H54 (cell line): Measurements from ENCODE around the gene DCC.

Experiments used
- DNase-seq: peaks from one replicate; pipeline ENCODE4 v3.0.0; 2011; ENCODE audit warnings: low spot score, mixed read lengths; ENCODE audit not compliant: insufficient read length
- FAIRE-seq: peaks from 3 replicates; lab custom pipeline; 2011; peaks lifted over from hg19 to GRCh38; lab: Jason Lieb, UNC
- POLR2A ChIP-seq: IDR thresholded peaks from 2 replicates; pipeline ENCODE4 v1.6.1; 2011; ENCODE audit warnings: low read depth, mild to moderate bottlenecking, low read length

DCC gene

DNA sequence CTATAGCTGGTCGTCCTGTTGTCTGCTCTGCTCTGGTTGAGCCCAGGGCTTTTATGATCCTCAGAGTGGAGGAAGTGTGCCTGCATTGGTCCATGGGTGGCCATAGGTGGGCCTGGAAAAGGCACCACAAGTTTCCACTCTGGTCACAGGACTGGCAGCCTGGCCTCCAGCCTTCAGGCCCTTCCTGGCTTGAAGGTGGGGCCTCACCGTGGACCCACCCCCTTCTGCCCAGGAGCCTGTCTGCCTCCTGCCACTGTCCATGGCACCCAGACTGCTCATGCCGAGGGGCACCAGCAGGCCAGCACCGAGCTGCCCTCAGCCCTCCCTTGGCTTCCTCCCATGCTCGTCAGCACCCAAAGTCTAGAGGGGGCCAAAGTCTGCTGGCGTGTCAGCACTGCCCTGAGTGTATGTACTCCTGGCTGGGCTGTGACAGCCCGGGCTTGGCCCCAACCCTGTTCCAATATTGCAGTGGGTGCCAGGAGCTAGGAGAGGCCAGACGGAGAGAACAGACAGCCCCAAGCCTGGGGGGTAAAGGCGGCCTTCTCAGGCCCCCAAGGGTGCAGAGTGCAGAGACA, 529.4 kb downstream of the DCC start:
- TF ChIP-seq POLR2A: no peak
- FAIRE-seq (no peak), DNase-seq (no peak)

DNA sequence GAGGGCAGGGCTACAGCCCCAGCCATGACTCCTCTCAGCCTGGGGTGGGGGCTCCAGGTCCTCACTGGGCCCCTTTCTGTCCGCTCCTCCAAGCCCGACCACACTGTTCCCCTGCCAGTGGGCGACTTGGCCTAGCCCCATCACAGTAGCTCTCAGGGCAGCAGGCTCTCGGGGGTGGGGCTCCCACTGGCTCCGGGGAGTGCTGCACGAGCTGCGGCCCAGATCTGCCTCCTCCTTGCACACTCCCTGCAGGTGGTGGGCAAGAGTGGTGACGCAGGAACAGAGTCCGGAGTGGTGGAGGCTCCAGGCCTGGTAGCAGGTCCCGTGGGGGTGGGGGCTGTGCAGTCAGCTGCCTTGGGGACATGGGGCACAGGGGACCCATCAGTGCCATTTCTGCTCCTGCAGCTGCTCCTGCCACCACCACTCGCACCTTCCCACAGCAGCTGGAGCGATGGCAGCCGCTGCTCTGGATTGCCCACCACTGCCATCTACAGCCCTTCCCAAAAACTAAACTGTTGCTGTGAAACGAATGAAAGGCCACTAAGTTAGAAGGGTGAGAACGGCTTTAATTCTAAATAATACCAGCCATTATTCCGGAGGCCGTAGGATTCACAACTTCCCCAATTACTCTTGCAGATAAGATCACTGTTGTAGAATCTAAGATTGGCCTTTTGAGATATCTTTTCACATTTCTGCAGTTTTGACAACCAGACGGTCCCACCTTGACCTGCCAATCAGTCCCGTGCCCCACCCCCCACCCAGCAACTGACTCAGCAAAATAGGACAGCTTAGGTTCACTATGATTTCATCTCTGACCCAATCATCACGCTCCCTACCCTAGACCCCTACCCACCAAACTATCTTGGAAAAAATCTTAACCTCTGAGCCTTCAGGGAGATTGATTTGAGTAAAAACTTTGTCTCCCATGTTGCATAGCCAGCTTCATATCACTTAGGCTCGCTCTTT, 530.2 kb downstream of the DCC start:
- no peak for DNase-seq
- FAIRE-seq: no peak
- no peak for TF ChIP-seq POLR2A

DNA sequence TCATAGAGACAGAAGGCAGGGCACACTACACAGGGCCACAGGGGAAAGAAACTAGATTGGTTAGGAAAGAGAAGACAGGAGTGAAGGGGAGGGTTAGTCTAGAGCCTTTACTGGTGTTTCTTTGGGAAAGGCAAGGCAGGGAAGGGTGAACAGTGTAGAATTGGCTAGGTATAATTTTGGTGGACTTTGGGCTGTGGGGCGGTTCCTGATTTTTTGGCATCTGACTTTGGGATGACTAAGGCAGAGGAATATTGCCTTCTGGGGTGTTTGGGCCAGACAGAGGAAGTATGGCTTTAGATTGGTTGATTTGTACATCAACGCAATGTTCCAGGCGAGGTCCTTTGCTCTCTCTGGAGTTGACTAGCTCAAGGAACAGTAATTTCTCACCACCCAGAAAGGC, 534.8 kb downstream of the DCC start:
- no peak for TF ChIP-seq POLR2A
- no peak for FAIRE-seq

DNA sequence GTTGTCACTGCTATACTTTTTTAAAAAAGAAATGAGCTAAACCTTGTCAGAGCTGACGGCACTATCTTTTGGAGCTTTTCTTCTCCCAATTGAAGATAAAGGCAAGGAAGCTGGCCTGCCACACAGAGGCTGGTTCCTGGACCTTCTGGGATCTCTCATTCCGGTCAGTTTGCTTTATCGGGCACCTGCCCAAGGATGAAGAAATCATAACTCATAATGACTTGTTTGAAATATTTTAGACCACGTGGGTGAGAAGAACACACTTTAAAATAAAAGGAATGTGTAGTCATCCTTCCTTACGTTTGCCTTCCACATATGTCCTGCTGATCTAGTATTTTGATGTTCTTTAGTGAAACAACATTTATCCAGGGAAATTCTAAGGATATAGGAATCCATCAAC, 535.7 kb downstream of the DCC start:
- no peak for TF ChIP-seq POLR2A
- FAIRE-seq (no peak), DNase-seq (no peak)

More for the DNA sequence above, 534.8 kb downstream of the DCC start:
- DNase-seq: no peak

DNA sequence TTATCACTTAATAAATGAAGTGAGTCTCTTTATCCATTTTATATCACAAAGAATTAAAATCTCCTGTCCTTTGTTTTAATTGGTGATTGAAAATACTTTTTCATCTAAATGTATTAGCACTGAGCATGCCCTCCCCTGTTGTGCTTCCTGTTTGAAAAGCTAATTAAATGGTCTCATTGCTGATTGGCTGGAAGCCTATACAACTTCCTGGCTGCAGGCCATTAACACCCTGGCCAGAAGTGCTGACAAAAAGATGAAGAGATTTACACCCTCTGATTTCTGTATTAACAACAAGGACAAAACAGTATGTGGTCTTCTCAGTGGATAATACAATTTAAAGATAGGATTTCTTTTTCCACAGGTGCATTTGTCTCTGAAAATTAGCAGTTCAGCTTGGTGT, 548.0 kb downstream of the DCC start:
- no peak for TF ChIP-seq POLR2A
- DNase-seq (no peak), FAIRE-seq (no peak)

DNA sequence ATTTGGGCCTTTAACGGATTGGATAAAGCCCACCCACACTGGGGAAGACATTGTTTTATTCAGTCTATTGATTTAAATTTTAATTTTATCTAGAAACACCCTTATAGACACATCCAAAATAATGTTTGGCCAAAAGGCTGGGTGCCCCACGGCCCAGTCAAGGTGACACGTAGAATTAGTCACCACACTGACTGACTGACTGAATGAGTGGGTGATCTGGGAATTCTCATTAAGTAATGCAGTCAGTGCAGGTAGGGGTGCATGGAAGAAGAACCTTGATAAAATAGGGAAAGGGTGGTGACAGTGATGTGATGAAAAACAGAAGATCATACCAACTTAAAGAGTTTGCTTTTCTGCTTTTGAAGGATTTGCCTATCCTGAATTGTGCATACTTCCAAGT, 554.8 kb downstream of the DCC start:
- FAIRE-seq (no peak), DNase-seq (no peak)
- TF ChIP-seq POLR2A: no peak

DNA sequence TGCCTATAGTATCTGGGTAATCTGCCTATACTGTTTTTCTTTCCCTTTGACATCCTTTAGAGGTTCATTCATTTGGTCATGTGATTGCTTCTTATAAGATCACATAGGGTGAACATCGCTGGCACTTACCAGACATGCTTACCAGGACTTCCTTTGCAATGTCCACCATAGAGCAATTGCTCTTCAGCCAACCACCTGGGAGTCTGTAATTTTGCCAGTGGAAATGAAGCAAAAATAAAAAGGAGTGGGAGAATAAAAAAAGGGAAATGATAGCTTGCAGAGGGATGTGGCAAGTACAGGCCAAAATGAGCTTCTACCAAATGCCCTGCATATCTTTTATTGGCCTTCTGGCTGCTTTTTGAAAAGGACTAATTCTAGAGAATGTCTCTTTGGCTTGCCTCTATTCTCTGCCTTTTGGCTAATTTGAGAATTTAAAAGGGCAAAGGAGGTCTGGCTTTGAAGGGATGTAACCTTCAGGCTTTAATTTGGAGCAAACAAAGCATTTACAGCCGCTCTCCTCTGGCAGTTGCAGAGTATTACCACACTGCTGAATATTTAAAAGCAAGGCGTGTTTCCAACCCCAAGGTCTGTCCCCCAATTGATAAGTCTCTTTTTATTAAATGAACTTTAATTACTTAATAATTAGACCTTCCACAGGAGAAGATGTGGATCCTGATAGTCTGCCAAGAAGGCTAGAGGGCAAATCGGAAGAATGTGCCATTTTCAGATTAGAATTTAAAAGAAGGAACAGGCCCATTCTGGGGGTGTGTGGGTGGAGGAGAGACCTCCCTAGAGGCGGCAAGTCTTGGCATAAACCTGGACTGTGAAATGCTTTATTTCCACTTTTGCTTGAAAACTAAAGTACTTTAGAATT, 557.9 kb downstream of the DCC start:
- DNase-seq: no peak
- no peak for FAIRE-seq
- TF ChIP-seq POLR2A: no peak

DNA sequence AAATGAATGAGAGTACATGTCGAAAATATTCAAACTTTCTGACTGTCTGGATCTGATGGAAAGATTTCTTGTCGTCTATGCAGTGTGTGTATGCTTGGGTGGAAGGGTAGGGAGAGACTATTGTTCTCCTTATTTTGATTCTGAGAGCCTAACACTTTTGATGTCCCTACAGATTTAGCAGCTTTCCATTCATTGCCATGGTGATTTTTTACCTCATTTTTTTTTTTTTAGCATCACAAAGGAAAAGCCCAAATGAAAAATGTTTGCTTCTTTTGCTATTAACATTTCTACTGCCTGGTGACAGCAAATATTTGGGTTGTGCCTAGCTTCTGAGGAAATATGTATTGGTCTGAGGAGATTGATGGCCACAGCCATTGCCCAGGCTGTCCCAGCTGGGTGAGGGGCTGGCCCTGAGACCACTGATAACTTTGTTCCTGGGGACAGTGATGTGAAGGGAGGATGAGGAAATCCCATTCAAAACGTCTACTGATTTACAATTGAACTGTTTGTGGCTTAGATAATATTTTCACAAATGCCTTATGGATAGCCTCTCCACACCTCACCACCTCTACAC, 558.6 kb downstream of the DCC start:
- TF ChIP-seq POLR2A: no peak
- no peak for DNase-seq
- FAIRE-seq: no peak

DNA sequence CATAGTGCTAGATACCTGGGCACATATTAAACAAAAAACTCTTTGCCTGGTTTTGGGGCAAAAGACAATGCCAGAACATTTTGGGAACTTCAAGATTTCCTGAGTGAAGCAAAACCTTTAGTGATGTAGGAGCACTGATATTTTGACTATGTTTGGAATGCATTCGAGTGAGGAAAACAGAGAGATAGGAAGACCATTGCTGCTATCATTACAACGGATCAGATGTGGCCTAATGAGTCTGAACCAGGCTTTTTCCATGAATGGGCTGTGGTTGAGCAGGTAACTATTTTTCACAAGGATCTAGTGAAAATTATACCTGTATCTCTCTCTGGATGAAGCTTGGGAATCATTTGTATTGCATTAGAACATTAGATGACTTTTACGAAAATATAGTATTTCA, 562.2 kb downstream of the DCC start:
- no peak for FAIRE-seq
- no peak for TF ChIP-seq POLR2A

DNA sequence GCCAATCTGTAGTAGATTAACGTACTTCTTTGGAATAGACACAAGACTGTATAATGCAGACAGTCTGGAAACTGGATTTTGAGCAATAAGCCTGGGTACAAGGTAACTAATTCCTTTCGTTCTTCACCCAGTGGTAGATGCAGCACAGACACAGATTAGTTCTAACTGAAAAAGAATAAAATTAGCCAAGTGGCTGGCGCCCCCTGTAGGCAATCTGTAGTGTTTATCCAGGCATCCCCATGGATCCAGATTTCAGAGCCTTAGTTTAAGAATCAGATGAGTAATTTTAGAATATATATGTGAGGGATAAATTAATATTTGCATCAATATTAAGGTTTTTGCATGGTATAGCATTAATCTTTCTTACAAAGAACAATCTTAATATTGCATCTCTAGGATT, 563.9 kb downstream of the DCC start:
- peak; percentile 4 for DNase-seq
- no peak for TF ChIP-seq POLR2A
- FAIRE-seq: no peak

More for the DNA sequence above, 562.2 kb downstream of the DCC start:
- no peak for DNase-seq

DNA sequence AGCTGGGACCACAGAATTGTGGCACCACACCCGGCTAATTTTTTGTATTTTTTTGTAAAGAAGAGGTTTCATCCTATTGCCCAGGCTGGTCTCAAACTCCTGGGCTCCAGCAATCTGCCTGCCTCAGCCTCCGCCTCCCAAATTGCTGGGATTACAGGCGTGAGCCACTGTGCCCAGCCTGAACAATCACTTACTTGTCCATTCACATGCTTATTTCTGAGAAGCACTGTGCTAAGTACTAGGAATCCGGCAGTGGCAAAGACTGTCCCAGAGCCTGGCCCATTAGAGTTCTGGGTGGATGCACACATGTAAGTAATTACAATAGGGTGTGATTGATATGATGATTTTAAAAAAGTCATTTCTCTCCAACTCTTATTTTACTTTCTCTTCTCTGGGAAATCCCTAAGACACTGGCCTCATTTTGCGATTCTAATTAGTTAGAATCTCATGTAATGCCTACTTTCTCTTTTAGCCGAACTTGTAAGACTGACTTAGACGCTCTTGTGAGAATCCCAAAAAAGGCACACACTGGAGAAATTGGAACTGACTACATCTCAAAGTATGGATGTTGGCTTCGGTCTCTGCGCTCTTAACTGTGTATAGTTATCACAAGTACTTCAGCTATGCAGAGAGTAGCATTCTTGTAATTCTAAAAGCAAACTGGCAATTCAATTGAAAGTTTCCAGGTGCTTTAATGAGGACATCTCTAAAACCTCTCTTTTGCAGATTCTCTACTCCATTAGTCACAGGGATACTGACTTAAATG, 567.7 kb downstream of the DCC start:
- TF ChIP-seq POLR2A: no peak
- DNase-seq: no peak
- no peak for FAIRE-seq

DNA sequence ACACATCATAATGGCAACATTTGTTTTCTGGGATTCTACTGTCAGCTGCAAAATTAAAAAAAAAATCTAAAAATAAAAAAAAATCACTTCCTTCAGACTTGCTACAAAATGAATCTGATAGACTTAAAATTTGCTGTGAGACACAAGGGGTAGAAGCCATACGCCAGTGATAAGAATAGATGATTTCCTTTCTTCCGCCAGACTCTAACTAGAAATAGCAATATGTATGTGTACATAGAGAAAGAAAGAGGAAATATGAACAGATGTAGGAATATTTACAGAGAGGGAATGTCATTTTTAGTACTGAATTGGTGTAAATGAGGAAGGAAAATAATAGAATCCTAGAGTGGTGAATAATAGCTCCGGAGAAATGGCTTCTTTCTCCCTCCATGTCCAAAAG, 574.2 kb downstream of the DCC start:
- no peak for DNase-seq
- no peak for FAIRE-seq
- no peak for TF ChIP-seq POLR2A

DNA sequence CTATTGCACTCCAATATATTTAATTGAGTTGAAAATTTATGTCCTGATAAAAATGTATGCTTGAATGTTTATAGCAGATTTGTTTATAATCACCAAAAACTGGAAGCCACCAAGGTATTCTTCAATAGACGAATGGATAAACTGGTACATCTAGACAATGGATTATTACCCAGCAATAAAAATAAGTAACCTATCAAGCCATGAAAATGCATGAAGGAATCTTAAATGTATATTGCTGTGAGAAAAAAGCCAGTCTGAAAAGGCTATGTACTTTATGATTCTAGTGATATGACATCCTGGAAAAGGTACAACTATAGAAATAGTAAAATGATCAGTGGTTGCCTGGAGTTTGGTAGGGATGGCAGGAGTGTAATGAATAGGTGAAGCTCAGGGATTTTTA, 580.7 kb downstream of the DCC start:
- no peak for TF ChIP-seq POLR2A
- FAIRE-seq: no peak
- DNase-seq: no peak
